Bronchial epithelial cell (primary cell): ENCODE measurements around the gene SPECC1. TPM values are rescaled to one million over a fixed set of nuclear protein-coding genes. Genes with fewer than 3 reads are reported as not detected.

Experiments
- DNase-seq: peaks from one replicate; pipeline ENCODE4 v3.0.0-alpha.2; 2010; ENCODE audit warnings: low read depth
- FAIRE-seq: peaks from 2 replicates; lab custom pipeline; 2011; peaks lifted over from hg19 to GRCh38; lab: Jason Lieb, UNC
- H3K27me3 ChIP-seq: 2 replicates; pipeline ENCODE4 v1.5.1; 2011; ENCODE audit warnings: low read length; ENCODE audit not compliant: control insufficient read depth, insufficient read depth
- H3K36me3 ChIP-seq: 2 replicates; pipeline ENCODE4 v1.5.1; 2011; ENCODE audit warnings: low read length; ENCODE audit not compliant: control insufficient read depth, insufficient read depth
- H3K4me3 ChIP-seq: 2 replicates; pipeline ENCODE4 v1.5.1; 2011; ENCODE audit warnings: mild to moderate bottlenecking, low read depth, low read length, control low read depth
- total RNA-seq: library from RNA; depleted of rRNA; stranded (reverse); fragments of >200 nt; gene quantifications from 2 replicates; pipeline ENCODE4 v1.2.1, GENCODE V29; 2014
- TF ChIP-seq, protein P1 (sequence below): IDR thresholded peaks from 2 replicates; pipeline ENCODE4 v1.5.1; 2011; ENCODE audit warnings: mild to moderate bottlenecking, moderate library complexity, low read length, control low read depth, inconsistent platforms; ENCODE audit not compliant: insufficient read depth, severe bottlenecking

The SPECC1 gene
- total RNA-seq, 1 donor from 2014 or later, result 57.1 TPM

DNA sequence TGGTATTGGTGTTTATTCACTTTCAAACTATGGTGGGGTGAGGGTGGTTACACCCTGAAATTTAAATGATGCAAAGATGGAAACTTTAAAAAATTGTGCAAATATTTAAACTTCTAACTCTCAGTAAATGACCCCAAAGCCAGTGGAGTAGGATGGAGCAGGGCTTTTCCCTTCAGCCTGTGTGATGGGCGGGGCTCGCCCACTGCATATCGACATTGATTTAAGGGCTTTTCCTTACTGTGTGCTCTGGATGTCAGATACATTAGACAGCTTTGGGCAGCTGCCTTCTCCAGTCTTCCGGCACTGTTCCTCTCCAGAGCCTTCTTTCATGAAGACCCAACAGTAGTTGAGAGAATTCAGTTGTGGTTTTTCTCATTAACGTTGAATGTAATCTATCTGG is 99.9 kb downstream of the SPECC1 start:
- H3K4me3 ChIP-seq, result no peak overlapping the region
- H3K36me3 ChIP-seq, result no peaks in the 10 kb centered on the region
- FAIRE-seq (no peak), DNase-seq (no peak)
- TF ChIP-seq, protein P1, sequence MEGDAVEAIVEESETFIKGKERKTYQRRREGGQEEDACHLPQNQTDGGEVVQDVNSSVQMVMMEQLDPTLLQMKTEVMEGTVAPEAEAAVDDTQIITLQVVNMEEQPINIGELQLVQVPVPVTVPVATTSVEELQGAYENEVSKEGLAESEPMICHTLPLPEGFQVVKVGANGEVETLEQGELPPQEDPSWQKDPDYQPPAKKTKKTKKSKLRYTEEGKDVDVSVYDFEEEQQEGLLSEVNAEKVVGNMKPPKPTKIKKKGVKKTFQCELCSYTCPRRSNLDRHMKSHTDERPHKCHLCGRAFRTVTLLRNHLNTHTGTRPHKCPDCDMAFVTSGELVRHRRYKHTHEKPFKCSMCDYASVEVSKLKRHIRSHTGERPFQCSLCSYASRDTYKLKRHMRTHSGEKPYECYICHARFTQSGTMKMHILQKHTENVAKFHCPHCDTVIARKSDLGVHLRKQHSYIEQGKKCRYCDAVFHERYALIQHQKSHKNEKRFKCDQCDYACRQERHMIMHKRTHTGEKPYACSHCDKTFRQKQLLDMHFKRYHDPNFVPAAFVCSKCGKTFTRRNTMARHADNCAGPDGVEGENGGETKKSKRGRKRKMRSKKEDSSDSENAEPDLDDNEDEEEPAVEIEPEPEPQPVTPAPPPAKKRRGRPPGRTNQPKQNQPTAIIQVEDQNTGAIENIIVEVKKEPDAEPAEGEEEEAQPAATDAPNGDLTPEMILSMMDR, result no peak
- peaks cover 3% of the 10 kb centered on the region for H3K27me3 ChIP-seq

DNA sequence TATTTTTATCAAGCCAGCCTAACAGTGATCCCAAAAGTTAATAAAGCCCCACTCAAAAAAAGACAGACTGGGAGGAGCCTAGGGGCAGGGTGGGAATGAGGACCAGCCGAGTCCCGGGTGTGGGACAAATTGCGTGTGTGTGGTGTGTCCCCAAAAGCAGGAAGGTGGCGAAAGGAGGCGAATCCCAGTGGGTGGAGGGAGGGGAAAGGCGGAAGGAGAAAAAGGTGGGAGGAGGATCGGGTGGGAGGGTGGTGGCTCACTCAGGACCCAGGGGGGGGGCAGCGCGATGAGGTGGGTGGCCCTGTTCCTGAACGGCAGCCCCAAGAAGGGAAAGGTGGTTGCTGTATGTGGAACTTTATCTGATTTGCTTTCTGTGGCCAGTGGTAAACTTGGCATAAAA is 102.4 kb downstream of the SPECC1 start:
- FAIRE-seq (no peak), DNase-seq (no peak)
- Histone ChIP-seq H3K36me3 (no peaks in the 10 kb centered on the region), H3K27me3 (peaks cover 3% of the 10 kb centered on the region), H3K4me3 (no peak overlapping the region)
- TF ChIP-seq, protein P1, result no peak

DNA sequence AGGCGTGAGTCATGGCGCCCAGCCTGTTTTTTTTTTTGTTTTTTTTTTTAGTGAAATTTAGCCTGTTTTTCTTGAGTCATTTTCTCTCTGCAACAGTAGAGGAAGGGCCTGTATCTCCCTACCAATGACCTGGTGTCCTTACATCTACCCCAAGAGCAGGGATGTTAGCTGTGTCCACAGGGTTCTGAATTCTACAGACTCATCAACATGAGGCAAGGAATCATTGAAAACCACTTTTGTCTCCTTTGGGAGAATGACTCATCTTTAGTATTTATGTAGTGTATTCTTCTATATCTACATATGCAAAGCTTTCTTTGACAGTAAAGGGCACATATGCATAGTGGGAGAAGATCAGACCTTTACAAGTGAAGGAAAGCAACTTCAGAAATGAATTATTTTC is 105.3 kb downstream of the SPECC1 start:
- H3K27me3 ChIP-seq, result no peaks in the 10 kb centered on the region
- FAIRE-seq, result no peak
- TF ChIP-seq, protein P1, result no peak
- H3K4me3 ChIP-seq, result no peak overlapping the region
- H3K36me3 ChIP-seq, result no peaks in the 10 kb centered on the region
- peak; percentile 17 for DNase-seq

DNA sequence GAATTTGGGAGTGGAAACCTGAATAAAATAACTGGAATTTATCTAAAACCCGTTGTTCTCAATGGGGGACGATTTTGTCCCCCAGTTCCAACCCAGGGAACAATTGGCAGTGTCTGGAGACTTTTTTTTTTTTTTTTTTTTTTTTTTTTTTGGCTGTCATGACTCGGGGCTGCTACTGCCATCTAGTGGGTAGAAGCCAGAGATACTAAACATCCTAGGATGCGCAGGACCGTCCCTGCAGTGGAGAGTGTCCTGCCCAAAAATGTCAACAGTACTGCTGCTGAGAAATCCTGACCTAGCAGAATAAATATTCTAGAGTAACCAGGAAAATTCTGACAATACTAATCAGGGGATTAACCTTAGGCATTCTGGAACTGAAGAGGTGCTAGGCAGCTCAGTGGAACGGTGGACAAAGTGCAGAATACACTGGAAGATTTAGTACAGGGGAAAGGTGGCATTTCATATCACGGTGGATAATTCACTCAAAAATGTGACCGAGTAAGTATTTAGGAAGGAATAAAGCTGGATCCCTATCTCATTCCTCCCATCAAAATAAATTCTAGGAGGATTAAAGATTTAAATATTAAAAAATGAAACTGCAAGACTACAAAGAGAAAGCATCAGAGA is 107.6 kb downstream of the SPECC1 start:
- no peak for FAIRE-seq
- TF ChIP-seq, protein P1, result peak; percentile 64
- Histone ChIP-seq H3K4me3 (no peak overlapping the region), H3K27me3 (no peaks in the 10 kb centered on the region), H3K36me3 (no peaks in the 10 kb centered on the region)
- peak; percentile 39 for DNase-seq

DNA sequence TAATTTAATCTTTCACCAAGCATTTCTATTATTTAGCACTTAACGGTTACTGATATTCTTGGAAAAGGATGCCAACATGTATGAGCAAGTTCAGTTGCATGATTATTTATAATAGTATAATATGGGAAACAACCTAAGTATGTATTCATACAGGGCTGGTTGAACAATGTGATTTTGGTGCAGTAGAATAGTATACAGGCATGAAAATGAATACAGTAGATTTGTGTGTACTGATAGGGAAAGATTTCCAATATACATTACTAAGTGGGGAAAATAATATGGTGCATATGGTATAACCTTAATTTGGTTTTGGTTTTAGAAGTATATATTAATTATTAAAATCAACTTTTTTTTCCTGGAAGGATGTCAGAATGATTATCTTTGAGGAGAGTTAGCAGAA is 109.1 kb downstream of the SPECC1 start:
- no peak for FAIRE-seq
- no peaks in the 10 kb centered on the region for H3K36me3 ChIP-seq
- no peak overlapping the region for H3K4me3 ChIP-seq

DNA sequence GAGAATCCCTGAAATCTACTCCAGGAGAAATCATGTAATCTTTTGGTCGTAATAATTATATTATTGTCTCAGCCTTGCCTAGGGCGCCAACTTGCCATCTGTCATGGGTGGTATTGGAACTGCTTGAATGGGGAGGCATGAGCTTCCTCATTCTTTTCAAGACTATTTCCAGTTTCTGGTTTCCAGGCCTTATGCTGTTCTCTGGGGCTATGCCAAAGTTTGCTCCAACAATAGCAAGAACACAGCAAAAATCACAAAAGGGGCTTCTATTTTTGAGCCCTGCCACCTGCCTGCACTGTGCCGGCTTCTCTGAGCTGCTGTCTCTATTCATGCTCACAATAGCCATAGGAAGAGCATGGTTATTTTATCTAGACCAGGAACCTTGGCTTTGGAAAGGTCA is 111.7 kb downstream of the SPECC1 start:
- TF ChIP-seq, protein P1, result no peak
- Histone ChIP-seq H3K36me3 (no peaks in the 10 kb centered on the region), H3K27me3 (peaks cover 1% of the 10 kb centered on the region), H3K4me3 (no peak overlapping the region)
- FAIRE-seq, result no peak
- DNase-seq, result no peak

More for the DNA sequence above, 109.1 kb downstream of the SPECC1 start:
- peaks cover 1% of the 10 kb centered on the region for H3K27me3 ChIP-seq
- TF ChIP-seq, protein P1, result no peak
- DNase-seq, result no peak
